SKM-1 treated with dmso at 0.1 percent for 144 hours (cell line): ENCODE results near the gene SYT2.
"Not testable (repeated sequence)": the region's sequence is repeated elsewhere in the genome, so short reads cannot be mapped to it uniquely, and the experiment has no call there.

ENCODE experiments used
- DNase-seq: peaks from one replicate; lab custom pipeline; 2025; ENCODE audit not compliant: unreplicated experiment; lab: John Stamatoyannopoulos, UW

SYT2 gene

GRCh38 chr1:202710070-202711045 lies at the start of gene SYT2:
Gene SYT2 (minus strand): TSS chr1:202710454. CDS start chr1:202605772, 104,682 bp downstream.
- no peak for DNase-seq

GRCh38 chr1:202756391-202756790 lies 46.1 kb upstream of the SYT2 start:
- no peak for DNase-seq

- no peak for DNase-seq
These were observed 44.0 kb upstream of the SYT2 start for GRCh38 chr1:202754293-202754692.

GRCh38 chr1:202752774-202753173 lies 42.5 kb upstream of the SYT2 start:
- DNase-seq: no peak

- DNase-seq: no peak
These were observed 40.5 kb upstream of the SYT2 start for GRCh38 chr1:202750761-202751160.

- DNase-seq: no peak
These were observed 39.8 kb upstream of the SYT2 start for GRCh38 chr1:202750024-202750423.

GRCh38 chr1:202745323-202745888 lies 35.2 kb upstream of the SYT2 start:
- no peak for DNase-seq

- not testable (repeated sequence) for DNase-seq
These were observed 34.5 kb upstream of the SYT2 start for GRCh38 chr1:202744770-202745169.

DNA sequence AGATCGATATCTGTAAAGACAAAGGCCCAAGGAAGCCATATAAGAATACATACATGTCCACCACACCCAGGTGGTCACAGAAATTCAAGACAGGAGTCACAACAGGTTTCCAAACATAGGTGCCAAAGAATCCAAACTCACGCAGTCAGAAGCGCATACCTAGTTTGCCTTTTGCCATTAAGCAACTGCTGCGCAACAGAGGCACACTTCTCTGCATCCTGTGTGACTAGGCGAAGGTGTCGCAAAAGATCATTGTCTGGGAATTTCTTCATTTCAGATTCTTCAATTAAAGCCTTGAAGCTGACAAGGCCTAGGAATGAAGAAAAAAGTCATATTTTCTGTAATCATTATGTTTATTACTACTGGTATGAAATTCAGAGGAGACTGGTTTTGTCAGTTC lies 32.2 kb upstream of the SYT2 start:
- DNase-seq: no peak

GRCh38 chr1:202733251-202733650 lies 23.0 kb upstream of the SYT2 start:
- no peak for DNase-seq

- DNase-seq: no peak
These were observed 18.7 kb upstream of the SYT2 start for GRCh38 chr1:202728951-202729350.

DNA sequence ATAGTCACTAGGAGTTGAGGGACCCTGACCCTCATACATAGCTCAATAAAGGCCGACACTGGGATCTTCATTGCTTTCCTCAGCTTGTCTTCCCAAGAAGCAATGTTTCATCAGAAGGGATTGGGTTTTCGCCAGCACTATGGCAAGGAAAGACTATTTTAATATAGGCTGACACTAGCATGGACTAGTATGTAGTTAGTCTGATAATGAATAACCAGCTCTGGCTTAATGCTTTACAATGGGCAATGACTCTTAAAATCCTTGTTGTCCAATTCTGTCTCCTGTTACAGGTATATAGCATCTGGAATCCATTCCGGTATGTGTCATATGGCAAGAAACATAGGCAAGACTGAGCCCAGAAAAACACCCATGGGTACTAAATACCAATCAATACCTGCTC lies 15.3 kb upstream of the SYT2 start:
- no peak for DNase-seq

DNA sequence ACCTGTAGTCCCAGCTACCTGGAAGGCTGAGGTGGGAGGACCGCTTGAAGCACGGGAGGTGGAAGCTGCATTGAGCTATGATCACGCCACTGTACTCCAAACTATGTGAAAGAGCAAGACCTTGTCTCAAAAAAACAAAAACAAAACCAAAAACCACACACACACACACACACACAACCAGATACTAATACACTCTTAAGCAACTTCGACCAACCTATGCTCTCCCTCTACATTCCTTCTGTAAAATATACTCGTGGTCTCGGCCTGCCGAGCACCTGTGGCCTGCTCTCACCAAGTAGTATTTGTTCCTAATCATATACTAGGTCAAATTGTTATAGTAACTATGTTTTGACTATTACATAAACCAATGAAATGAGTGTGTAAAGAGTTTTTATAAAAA lies 13.5 kb upstream of the SYT2 start:
- DNase-seq: no peak

DNA sequence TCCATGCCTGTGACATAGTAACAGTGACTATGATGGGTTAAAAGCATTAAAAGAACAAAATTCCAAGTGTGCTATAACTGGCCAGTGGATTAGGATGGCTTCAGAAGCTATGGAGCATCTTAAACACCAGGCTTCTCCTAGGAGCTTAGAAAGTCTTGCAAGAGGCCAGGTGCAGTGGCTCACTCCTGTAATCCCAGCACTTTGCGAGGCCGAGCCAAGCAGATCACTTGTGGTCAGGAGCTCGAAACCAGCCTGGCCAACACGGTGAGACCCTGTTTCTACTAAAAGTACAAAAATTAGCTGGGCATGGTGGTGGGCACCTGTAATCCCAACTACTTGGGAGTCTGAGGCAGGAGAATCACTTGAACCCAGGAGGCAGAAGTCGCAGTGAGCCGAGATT lies 12.8 kb upstream of the SYT2 start:
- not testable (repeated sequence) for DNase-seq

DNA sequence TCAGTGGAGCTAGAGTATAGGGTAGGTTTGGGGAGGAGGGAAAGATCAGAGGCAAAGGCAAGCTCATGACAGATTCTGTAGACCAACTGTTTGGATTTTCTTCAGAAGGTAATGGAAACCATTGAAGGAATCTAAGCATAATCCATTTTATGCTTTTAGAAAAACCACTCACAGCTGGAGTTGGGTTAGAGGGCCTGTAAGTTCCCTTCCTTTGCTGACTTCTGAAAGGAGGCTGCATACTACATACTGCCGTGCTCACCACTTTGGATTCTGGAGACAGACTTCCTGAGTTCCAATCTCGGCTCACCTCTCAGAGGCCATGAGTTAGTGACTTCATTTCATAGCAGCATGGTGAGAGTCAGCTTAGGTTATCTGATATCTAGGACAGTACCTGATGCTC lies 6.4 kb upstream of the SYT2 start:
- no peak for DNase-seq

DNA sequence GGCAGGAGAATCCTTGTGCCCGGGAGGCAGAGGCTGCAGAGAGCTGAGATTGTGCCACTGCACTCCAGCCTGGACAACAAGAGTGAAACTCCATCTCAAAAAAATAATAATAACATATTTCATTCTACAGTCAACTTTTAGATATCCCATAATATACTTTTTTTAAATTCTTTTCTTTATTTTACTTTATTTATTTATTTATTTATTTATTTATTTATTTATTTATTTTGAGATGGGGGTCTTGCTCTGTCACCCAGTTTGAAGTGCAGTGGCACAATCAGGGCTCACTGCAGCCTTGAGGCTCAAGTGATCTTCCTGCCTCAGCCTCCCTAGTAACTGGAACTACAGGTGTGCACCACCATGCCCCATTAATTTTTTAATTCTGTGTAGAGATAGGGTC lies 3.9 kb upstream of the SYT2 start:
- not testable (repeated sequence) for DNase-seq

DNA sequence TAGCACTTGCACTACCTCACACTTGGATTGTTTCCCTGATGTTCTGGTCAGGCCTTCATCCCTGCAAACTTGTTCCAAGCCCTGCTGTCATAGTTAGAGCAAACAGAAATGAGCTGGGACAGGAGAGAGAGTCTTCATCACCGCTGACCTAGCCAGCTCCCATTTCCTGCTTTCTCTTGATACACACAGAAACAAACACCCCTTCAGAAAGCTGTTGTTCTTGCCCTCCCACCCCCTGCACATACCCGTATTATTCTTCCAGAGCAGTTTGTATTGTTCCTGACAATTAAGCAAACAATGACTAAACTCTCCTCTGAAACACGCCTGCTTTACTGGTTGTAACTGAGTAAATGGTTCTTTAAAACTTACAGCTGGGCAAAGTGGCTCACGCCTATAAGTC lies 2.9 kb upstream of the SYT2 start:
- DNase-seq: no peak

GRCh38 chr1:202711949-202712635 lies 1.8 kb upstream of the SYT2 start:
- no peak for DNase-seq

DNA sequence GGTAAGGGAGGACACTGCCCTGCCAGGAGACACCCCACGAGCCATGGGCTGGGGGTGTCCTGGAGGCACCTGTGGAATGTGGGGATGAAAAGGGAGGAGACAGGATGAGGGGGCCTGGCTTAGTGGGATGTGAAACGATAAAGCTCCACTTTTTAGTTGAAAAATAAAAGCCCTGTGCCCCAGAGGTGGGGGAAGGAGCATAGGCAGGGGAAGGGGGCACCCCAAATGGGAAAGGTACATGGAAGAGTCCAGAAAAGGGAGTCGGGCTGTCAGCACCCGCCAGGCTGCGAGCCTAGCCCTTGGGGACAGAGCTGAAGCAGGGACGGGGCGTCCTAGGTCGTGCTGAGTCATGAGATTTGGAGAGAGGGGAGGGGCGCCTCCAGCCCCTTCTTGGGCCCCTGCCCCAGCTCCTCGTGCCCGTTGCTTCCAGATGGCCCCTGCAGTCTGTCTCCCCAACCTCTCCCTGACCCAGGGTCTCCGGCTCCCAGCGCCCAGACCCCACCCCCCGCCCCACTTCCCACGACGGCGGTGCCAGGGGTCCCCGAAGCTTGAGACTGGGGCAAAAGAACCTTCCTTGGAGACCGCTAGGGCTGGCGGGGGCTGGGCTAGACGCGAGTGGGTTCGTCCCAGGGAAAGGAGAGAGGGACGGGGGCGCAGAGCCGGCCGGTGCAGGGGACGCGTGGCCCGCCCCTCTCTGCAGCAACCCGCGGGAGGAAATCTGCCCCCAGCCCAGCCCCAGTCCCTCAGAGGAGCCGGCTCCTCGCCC lies 795 bp downstream of the SYT2 start:
- no peak for DNase-seq

DNA sequence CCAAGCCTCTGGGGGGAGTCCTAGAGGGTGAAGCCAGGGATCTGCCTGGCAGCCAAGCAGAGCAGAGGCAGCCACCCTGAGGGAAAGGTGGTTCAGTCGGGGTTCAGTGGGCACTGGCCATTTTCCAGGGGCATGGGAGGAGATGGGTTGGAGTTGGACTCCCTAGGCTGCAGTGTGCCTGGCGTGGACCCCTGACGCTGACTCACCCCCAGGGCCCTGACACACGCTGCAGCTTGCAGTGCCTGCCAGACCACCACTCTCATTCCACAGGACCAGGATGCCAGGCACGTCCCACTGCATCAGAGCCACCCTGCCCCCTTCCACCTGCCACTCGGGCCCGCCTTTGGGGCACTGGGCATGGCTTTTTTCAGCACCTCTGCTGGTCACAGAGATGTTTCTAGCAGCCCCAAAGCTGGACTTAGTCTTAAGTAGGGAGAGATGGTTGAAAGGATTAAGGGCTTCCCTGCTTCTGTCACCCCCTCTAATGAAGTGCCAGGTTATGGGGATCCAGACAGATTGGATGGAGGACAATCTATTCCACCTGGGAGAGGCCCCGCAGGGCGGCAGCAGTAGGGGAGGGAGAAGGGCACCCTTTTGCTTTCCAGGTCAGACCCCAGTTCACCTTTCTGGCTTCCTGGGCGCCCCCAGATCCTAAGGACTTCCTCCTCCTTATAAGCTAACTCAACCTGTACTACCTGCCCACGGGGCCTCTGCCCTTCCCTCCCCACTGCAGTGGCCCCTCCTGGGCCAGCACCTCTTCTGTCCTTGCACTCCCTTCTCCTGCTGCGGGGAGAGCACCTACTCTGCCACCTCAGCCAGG lies 1.6 kb downstream of the SYT2 start:
- DNase-seq: no peak
